AG08396 (cell line): Measurements from ENCODE around the gene HDGF.
A peak's percentile ranks its signal among the peaks of the same experiment; 100 is the strongest.
"Not testable (repeated sequence)": the region's sequence is repeated elsewhere in the genome, so short reads cannot be mapped to it uniquely, and the experiment has no call there.

Experiments
- DNase-seq: peaks from one replicate; pipeline ENCODE4 v3.0.0; 2012; ENCODE audit warnings: low spot score, mixed read lengths

HDGF gene

GRCh38 chr1:156767101-156767878 is 15.8 kb upstream of the HDGF start, which contains the start of gene PRCC:
Gene PRCC, plus strand, starts transcription at chr1:156767535. Its CDS starts 237 bp downstream, at chr1:156767772.
- DNase-seq, result peak; percentile 90

- DNase-seq, result peak; percentile 23
Measured at GRCh38 chr1:156766298-156767100, 15.0 kb upstream of the HDGF start.

- DNase-seq, result no peak
Measured at GRCh38 chr1:156765666-156766065, 14.2 kb upstream of the HDGF start.

GRCh38 chr1:156765136-156765535 is 13.7 kb upstream of the HDGF start:
- DNase-seq, result not testable (repeated sequence)

GRCh38 chr1:156760796-156761104 is 9.3 kb upstream of the HDGF start:
- no peak for DNase-seq

- DNase-seq, result no peak
Measured at GRCh38 chr1:156760092-156760795, 8.8 kb upstream of the HDGF start.

GRCh38 chr1:156757572-156758253 is 6.2 kb upstream of the HDGF start:
- DNase-seq, result not testable (repeated sequence)

- DNase-seq, result no peak
Measured at GRCh38 chr1:156756355-156756754, 4.9 kb upstream of the HDGF start.

GRCh38 chr1:156755527-156755950 is 4.1 kb upstream of the HDGF start:
- DNase-seq, result no peak

GRCh38 chr1:156754219-156754618 is 2.7 kb upstream of the HDGF start:
- DNase-seq, result no peak

- DNase-seq, result peak; percentile 54
Measured at GRCh38 chr1:156752843-156753482, 1.5 kb upstream of the HDGF start.

- DNase-seq, result peak; percentile 94
Measured at GRCh38 chr1:156751757-156752481, 444 bp upstream of the HDGF start.

GRCh38 chr1:156750711-156751450 is 594 bp downstream of the HDGF start:
- DNase-seq, result peak; percentile 50

GRCh38 chr1:156750191-156750672 is 1.2 kb downstream of the HDGF start:
- DNase-seq, result no peak

GRCh38 chr1:156749419-156750118 is 1.9 kb downstream of the HDGF start:
- DNase-seq, result no peak

GRCh38 chr1:156748670-156749418 is 2.6 kb downstream of the HDGF start:
- DNase-seq, result no peak

GRCh38 chr1:156747742-156748669 is 3.5 kb downstream of the HDGF start:
- no peak for DNase-seq
